ENCODE data around the gene TCAP.

- no peak for TF ChIP-seq GABPA (IDR thresholded peaks at IDR 0.05; ENCODE audit: low read depth)
- TF ChIP-seq, protein P1, sequence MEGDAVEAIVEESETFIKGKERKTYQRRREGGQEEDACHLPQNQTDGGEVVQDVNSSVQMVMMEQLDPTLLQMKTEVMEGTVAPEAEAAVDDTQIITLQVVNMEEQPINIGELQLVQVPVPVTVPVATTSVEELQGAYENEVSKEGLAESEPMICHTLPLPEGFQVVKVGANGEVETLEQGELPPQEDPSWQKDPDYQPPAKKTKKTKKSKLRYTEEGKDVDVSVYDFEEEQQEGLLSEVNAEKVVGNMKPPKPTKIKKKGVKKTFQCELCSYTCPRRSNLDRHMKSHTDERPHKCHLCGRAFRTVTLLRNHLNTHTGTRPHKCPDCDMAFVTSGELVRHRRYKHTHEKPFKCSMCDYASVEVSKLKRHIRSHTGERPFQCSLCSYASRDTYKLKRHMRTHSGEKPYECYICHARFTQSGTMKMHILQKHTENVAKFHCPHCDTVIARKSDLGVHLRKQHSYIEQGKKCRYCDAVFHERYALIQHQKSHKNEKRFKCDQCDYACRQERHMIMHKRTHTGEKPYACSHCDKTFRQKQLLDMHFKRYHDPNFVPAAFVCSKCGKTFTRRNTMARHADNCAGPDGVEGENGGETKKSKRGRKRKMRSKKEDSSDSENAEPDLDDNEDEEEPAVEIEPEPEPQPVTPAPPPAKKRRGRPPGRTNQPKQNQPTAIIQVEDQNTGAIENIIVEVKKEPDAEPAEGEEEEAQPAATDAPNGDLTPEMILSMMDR (IDR thresholded peaks at IDR 0.05) = no peak
These were observed 28.6 kb upstream of the TCAP start for GRCh38 chr17:39636587-39636926.

Data from SK-N-SH (cell line).